HepG2 (cell line): ENCODE data around the gene CUL4A. TPM values are rescaled to one million over a fixed set of nuclear protein-coding genes. Genes with fewer than 3 reads are reported as not detected.
A peak's percentile ranks its signal among the peaks of the same experiment; 100 is the strongest.

Experiments used
- BATF2 ChIP-seq: sonication (generic); formaldehyde crosslinking; IDR thresholded peaks from 2 replicates; pipeline ENCODE4 v1.8.0; 2022; ENCODE audit warnings: mild to moderate bottlenecking, missing genetic modification reagents, moderate library complexity
- BCL6 ChIP-seq: IDR thresholded peaks from 2 replicates; pipeline ENCODE4 v1.6.1; 2016; ENCODE audit warnings: missing genetic modification reagents, missing compliant biosample characterization
- FOXO1 ChIP-seq: sonication (generic); formaldehyde crosslinking; IDR thresholded peaks from 2 replicates; pipeline ENCODE4 v1.4.0; 2020; ENCODE audit warnings: missing genetic modification reagents
- KLF13 ChIP-seq: sonication (generic); formaldehyde crosslinking; IDR thresholded peaks from 2 replicates; pipeline ENCODE4 v1.4.0; 2020; ENCODE audit warnings: mild to moderate bottlenecking, missing genetic modification reagents
- MYC ChIP-seq: sonication (generic); formaldehyde crosslinking; IDR thresholded peaks from 2 replicates; pipeline ENCODE4 v1.9.0; 2021; ENCODE audit warnings: missing genetic modification reagents, borderline replicate concordance
- NFYC ChIP-seq: IDR thresholded peaks from 2 replicates; pipeline ENCODE4 v1.6.1; 2016; ENCODE audit warnings: missing genetic modification reagents, missing compliant biosample characterization
- NRL ChIP-seq: sonication (generic); formaldehyde crosslinking; IDR thresholded peaks from 2 replicates; pipeline ENCODE4 v1.5.0; 2020; ENCODE audit warnings: missing genetic modification reagents, mild to moderate bottlenecking, moderate library complexity, borderline replicate concordance
- RXRA ChIP-seq: sonication (generic); formaldehyde crosslinking; IDR thresholded peaks from 2 replicates; pipeline ENCODE4 v1.5.1; 2020; ENCODE audit warnings: missing genetic modification reagents
- SIN3B ChIP-seq: fragments of 150-350 bp; IDR thresholded peaks from 2 replicates; pipeline ENCODE4 v1.6.1; 2014; ENCODE audit warnings: low read length
- SOX13 ChIP-seq, 3 experiments: fragments of 450-650 bp in 1 of 3; sonication (generic) in 1 of 3; formaldehyde crosslinking in 1 of 3; IDR thresholded peaks in 2 of 3; conservative IDR thresholded peaks in 1 of 3; 2 replicates each; pipeline versions ENCODE4 v1.5.0 to v1.6.1; 2016 to 2020; ENCODE audit warnings: antibody characterized with exemption in 1 of 3, mild to moderate bottlenecking in 1 of 3, missing compliant biosample characterization in 1 of 3, missing genetic modification reagents in 1 of 3, moderate library complexity in 1 of 3
- SOX6 ChIP-seq, 2 experiments: fragments of 450-650 bp in 1 of 2; sonication (generic) in 1 of 2; formaldehyde crosslinking in 1 of 2; IDR thresholded peaks; 2 replicates each; pipeline versions ENCODE4 v1.4.0 to v1.6.1; 2017 to 2020; ENCODE audit warnings: antibody characterized with exemption in 1 of 2, mild to moderate bottlenecking in 1 of 2, missing genetic modification reagents in 1 of 2
- SP5 ChIP-seq: IDR thresholded peaks from 2 replicates; pipeline ENCODE4 v1.6.1; 2016; ENCODE audit warnings: low read depth, borderline replicate concordance
- UBTF ChIP-seq: sonication (generic); formaldehyde crosslinking; IDR thresholded peaks from 2 replicates; pipeline ENCODE4 v1.4.0; 2020; ENCODE audit warnings: mild to moderate bottlenecking, missing genetic modification reagents
- ZNF280D ChIP-seq: sonication (generic); formaldehyde crosslinking; IDR thresholded peaks from 2 replicates; pipeline ENCODE4 v1.5.1; 2020; ENCODE audit warnings: mild to moderate bottlenecking, missing genetic modification reagents
- ZNF609 ChIP-seq: sonication (generic); formaldehyde crosslinking; IDR thresholded peaks from 2 replicates; pipeline ENCODE4 v1.4.0; 2020; ENCODE audit warnings: mild to moderate bottlenecking, missing genetic modification reagents, borderline replicate concordance
- polyA plus RNA-seq, 8 experiments: library from polyadenylated mRNA; depleted of rRNA in 3 of 8; stranded (reverse) in 7 of 8; unstranded in 1 of 8; fragments of >200 nt; fragmentation: Illumina TruSeq in 4 of 8; extraction: Trizol in 4 of 8; gene quantifications; 2 replicates each; pipeline versions ENCODE4 v1.2.1 to v1.2.3, GENCODE V29; 2011 to 2016; ENCODE audit warnings: low read depth in 4 of 8, missing spikeins in 1 of 8, mixed read lengths in 1 of 8; ENCODE audit not compliant: insufficient read depth in 1 of 8
- total RNA-seq, 5 experiments: library from RNA; depleted of rRNA; stranded (reverse); fragments of >200 nt; fragmentation: Illumina TruSeq; extraction: Trizol; gene quantifications; 2 replicates each; pipeline ENCODE4 v1.2.3, GENCODE V29; 2016; ENCODE audit warnings: low read depth in 1 of 5

The CUL4A gene
- total and polyA plus RNA-seq, 2 of the 13 experiments (the other 11 are each of a cell fraction or from before 2014, with no cell fraction given), result 51.2 to 75.3 TPM

GRCh38 chr13:113169277-113170272, 39.8 kb upstream of the CUL4A start (continued):
- peak; percentile 72; the same call in 1 of the 2 replicates for TF ChIP-seq ZNF609 (CRISPR knock-in tag)
- TF ChIP-seq KLF13 (CRISPR knock-in tag), result no peak
- 0 out of 2 replicates have a peak, but pooled peaks have one; percentile 15 for TF ChIP-seq SOX13 (IDR thresholded peaks at IDR 0.05)
- peak in 1 of 2 experiments; percentile 87; a peak in 2 of 4 replicates for TF ChIP-seq SOX13 (CRISPR knock-in tag; conservative IDR thresholded peaks at IDR 0.05 in 1 of 2, IDR thresholded peaks at IDR 0.05 in 1 of 2)
- TF ChIP-seq MYC (CRISPR knock-in tag), result peak; percentile 50; the same call in 1 of the 2 replicates
- no peak for TF ChIP-seq BATF2
- TF ChIP-seq SIN3B, result no peak
- TF ChIP-seq NRL, result no peak
- no peak for TF ChIP-seq ZNF280D (CRISPR knock-in tag)
- peak; percentile 37; the same call in 1 of the 2 replicates for TF ChIP-seq RXRA (CRISPR knock-in tag)
- TF ChIP-seq SOX6 (IDR thresholded peaks at IDR 0.05), result no peak
- TF ChIP-seq SOX6 (CRISPR knock-in tag; IDR thresholded peaks at IDR 0.05), result peak; percentile 79
- 0 out of 2 replicates have a peak, but pooled peaks have one; percentile 22 for TF ChIP-seq UBTF (CRISPR knock-in tag)
- TF ChIP-seq FOXO1 (CRISPR knock-in tag), result peak; percentile 76; the same call in 1 of the 2 replicates
- peak; percentile 86 for TF ChIP-seq SP5
- no peak; the same call in 1 of the 2 replicates for TF ChIP-seq NFYC (CRISPR knock-in tag)
- TF ChIP-seq BCL6, result peak; percentile 94
